Measurements from ENCODE around the gene FUBP1.

DNA sequence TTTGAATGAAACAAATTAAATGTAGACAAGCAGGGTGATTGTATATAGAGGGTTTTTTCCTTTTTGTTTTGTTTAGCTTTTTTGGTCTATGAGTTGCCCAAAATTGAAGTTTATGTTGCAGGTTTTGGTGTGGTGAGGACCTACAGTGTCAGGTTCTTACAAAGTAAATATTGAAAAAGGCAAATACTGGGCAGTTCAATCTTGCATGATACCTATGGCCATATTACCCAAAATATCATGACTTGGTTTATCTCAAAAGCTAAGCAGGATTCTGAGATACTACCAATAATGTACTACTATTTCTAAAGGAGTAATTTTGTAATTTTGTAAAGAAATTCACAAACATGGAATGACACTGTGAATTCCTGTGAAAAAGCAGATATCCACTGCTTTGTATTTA, 27.6 kb upstream of the FUBP1 start:
- TF ChIP-seq, protein P1, sequence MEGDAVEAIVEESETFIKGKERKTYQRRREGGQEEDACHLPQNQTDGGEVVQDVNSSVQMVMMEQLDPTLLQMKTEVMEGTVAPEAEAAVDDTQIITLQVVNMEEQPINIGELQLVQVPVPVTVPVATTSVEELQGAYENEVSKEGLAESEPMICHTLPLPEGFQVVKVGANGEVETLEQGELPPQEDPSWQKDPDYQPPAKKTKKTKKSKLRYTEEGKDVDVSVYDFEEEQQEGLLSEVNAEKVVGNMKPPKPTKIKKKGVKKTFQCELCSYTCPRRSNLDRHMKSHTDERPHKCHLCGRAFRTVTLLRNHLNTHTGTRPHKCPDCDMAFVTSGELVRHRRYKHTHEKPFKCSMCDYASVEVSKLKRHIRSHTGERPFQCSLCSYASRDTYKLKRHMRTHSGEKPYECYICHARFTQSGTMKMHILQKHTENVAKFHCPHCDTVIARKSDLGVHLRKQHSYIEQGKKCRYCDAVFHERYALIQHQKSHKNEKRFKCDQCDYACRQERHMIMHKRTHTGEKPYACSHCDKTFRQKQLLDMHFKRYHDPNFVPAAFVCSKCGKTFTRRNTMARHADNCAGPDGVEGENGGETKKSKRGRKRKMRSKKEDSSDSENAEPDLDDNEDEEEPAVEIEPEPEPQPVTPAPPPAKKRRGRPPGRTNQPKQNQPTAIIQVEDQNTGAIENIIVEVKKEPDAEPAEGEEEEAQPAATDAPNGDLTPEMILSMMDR (IDR thresholded peaks at IDR 0.05; ENCODE audit: low read depth, low read length) = no peak
- TF ChIP-seq MYC (IDR thresholded peaks at IDR 0.05; ENCODE audit: low read depth, low read length) (no peak), POLR2A (IDR thresholded peaks at IDR 0.05; ENCODE audit: extremely low read depth, insufficient read length) (no peak)
